Nephron progenitor cell (in vitro differentiated cells): ENCODE results near the gene PADI4.
A peak's percentile ranks its signal among the peaks of the same experiment; 100 is the strongest.

Experiments
- DNase-seq: peaks from one replicate; pipeline ENCODE4 v3.0.0; 2021
- H3K27ac Mint-ChIP-seq: 2 replicates; pipeline ENCODE4 v1.8.0; 2021; ENCODE audit warnings: mild to moderate bottlenecking, moderate library complexity, mixed read lengths
- H3K27me3 Mint-ChIP-seq: 2 replicates; pipeline ENCODE4 v1.8.0; 2021; ENCODE audit warnings: mild to moderate bottlenecking, low read depth, mixed read lengths; ENCODE audit not compliant: poor library complexity
- H3K36me3 Mint-ChIP-seq: 2 replicates; pipeline ENCODE4 v1.8.0; 2021; ENCODE audit warnings: low read depth, mixed read lengths
- H3K4me1 Mint-ChIP-seq: 2 replicates; pipeline ENCODE4 v1.8.0; 2021; ENCODE audit warnings: mixed read lengths
- H3K4me3 Mint-ChIP-seq: 2 replicates; pipeline ENCODE4 v1.8.0; 2021; ENCODE audit warnings: mild to moderate bottlenecking, moderate library complexity, mixed read lengths
- H3K9me3 Mint-ChIP-seq: 2 replicates; pipeline ENCODE4 v1.8.0; 2021; ENCODE audit warnings: mild to moderate bottlenecking, moderate library complexity, mixed read lengths
- CTCF ChIP-seq: fragments of 200-600 bp; sonication (generic); IDR thresholded peaks from 2 replicates; pipeline ENCODE4 v1.5.0; 2021; ENCODE audit warnings: antibody characterized with exemption

Gene PADI4

GRCh38 chr1:17363771-17364170 lies 55.8 kb downstream of the PADI4 start:
- TF ChIP-seq CTCF, result no peak
- H3K27ac Mint-ChIP-seq, result no peak overlapping the region
- peaks cover 12% of the 10 kb centered on the region for H3K27me3 Mint-ChIP-seq
- no peak overlapping the region for H3K4me3 Mint-ChIP-seq
- H3K36me3 Mint-ChIP-seq, result no peaks in the 10 kb centered on the region
- DNase-seq, result no peak
- peaks cover 9% of the 10 kb centered on the region for H3K9me3 Mint-ChIP-seq
- peaks cover 9% of the 10 kb centered on the region for H3K4me1 Mint-ChIP-seq

GRCh38 chr1:17365293-17365692 lies 57.3 kb downstream of the PADI4 start:
- Mint-ChIP-seq H3K27me3 (peaks cover 17% of the 10 kb centered on the region), H3K4me1 (peaks cover 5% of the 10 kb centered on the region), H3K36me3 (no peaks in the 10 kb centered on the region), H3K27ac (no peak overlapping the region), H3K4me3 (no peak overlapping the region), H3K9me3 (peaks cover 9% of the 10 kb centered on the region)
- no peak for TF ChIP-seq CTCF
- DNase-seq, result no peak

- Mint-ChIP-seq H3K36me3 (no peaks in the 10 kb centered on the region), H3K27ac (no peak overlapping the region), H3K4me3 (no peak overlapping the region), H3K27me3 (peaks cover 13% of the 10 kb centered on the region), H3K9me3 (peaks cover 1% of the 10 kb centered on the region), H3K4me1 (peaks cover 5% of the 10 kb centered on the region)
- TF ChIP-seq CTCF, result no peak
- DNase-seq, result no peak
Observed at GRCh38 chr1:17369466-17369865, 61.5 kb downstream of the PADI4 start.

DNA sequence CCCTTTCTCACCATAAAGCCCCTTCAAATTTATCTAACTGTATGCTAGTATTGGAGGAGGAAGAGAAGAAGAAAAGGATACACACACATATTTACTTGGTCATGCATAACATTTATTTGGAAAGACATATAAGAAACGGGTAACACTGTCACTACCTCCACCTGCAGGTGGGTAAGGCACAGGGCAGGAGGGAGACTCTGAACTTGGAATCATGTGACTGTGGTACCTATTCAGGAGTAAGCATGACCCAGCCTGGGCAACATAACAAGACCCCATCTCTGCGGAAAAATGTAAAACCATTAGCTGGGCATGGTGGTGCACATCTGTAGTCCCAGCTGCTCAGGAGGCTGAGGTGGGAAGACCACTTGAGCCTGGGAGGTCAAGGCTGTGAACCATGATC lies 62.6 kb downstream of the PADI4 start:
- H3K27me3 Mint-ChIP-seq, result peaks cover 13% of the 10 kb centered on the region
- H3K9me3 Mint-ChIP-seq, result no peaks in the 10 kb centered on the region
- TF ChIP-seq CTCF, result peak; percentile 21
- DNase-seq, result no peak
- H3K4me1 Mint-ChIP-seq, result peaks cover 5% of the 10 kb centered on the region
- H3K36me3 Mint-ChIP-seq, result no peaks in the 10 kb centered on the region
- no peak overlapping the region for H3K27ac Mint-ChIP-seq
- H3K4me3 Mint-ChIP-seq, result no peak overlapping the region

- H3K36me3 Mint-ChIP-seq, result no peaks in the 10 kb centered on the region
- TF ChIP-seq CTCF, result no peak
- H3K9me3 Mint-ChIP-seq, result no peaks in the 10 kb centered on the region
- H3K4me3 Mint-ChIP-seq, result no peak within 1 kb of the TSS
- H3K27me3 Mint-ChIP-seq, result peaks cover 11% of the 10 kb centered on the region
- no peak for DNase-seq
- H3K27ac Mint-ChIP-seq, result no peak within 1 kb of the TSS
- H3K4me1 Mint-ChIP-seq, result peaks cover 5% of the 10 kb centered on the region
Observed at GRCh38 chr1:17371896-17372295, 63.9 kb downstream of the PADI4 start, which contains the start of gene PADI6. TSS of gene PADI6 (plus strand) at chr1:17372196. CDS start at chr1:17372246, 50 bp downstream.

DNA sequence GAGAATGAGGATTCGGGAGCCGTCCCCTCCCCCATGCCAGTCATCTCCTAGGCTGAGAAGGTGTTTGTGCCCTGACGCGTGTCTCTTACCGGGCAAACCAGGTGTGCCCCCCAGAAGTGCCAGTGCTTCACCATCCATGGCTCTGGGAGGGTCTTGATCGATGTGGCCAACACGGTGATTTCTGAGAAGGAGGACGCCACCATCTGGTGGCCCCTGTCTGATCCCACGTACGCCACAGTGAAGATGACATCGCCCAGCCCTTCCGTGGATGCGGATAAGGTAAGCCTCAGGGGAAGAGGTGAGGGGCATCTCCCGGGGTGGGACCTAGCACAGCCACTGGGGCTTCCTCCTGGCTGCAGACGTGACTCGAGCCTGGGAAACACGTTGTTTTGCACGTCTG lies 65.0 kb downstream of the PADI4 start:
- H3K27ac Mint-ChIP-seq, result no peak overlapping the region
- H3K27me3 Mint-ChIP-seq, result peaks cover 19% of the 10 kb centered on the region
- no peak for DNase-seq
- TF ChIP-seq CTCF, result no peak
- peaks cover 9% of the 10 kb centered on the region for H3K4me1 Mint-ChIP-seq
- H3K9me3 Mint-ChIP-seq, result no peaks in the 10 kb centered on the region
- no peaks in the 10 kb centered on the region for H3K36me3 Mint-ChIP-seq
- no peak overlapping the region for H3K4me3 Mint-ChIP-seq
